K562 (cell line): ENCODE results near the gene PPP4R3A. TPM values are rescaled to one million over a fixed set of nuclear protein-coding genes. Genes with fewer than 3 reads are reported as not detected.

Experiments used
- CBX3 ChIP-seq, 2 experiments: IDR thresholded peaks; 1 replicate in 1 of 2; 2 replicates in 1 of 2; pipeline ENCODE4 v1.6.1; 2012; ENCODE audit warnings: inconsistent platforms in 2 of 2, low read length in 2 of 2, borderline replicate concordance in 1 of 2, control low read depth in 1 of 2
- GTF2E2 ChIP-seq: fragments of 200-800 bp; sonication (Bioruptor generic); IDR thresholded peaks from 2 replicates; pipeline ENCODE4 v1.6.1; 2016; ENCODE audit warnings: missing genetic modification characterization, missing compliant biosample characterization
- HDAC1 ChIP-seq, 2 experiments: fragments of 450-650 bp; IDR thresholded peaks; 2 replicates each; pipeline ENCODE4 v1.6.1; 2016 to 2017; ENCODE audit warnings: inconsistent platforms in 1 of 2, mild to moderate bottlenecking in 1 of 2, moderate library complexity in 1 of 2
- MAX ChIP-seq: sonication (generic); formaldehyde crosslinking; IDR thresholded peaks from 2 replicates; pipeline ENCODE4 v1.9.0; 2022; ENCODE audit warnings: mild to moderate bottlenecking, missing genetic modification reagents
- MECOM ChIP-seq: fragments of 250-450 bp; sonication (Bioruptor Pico); IDR thresholded peaks from 2 replicates; pipeline ENCODE4 v1.8.0; 2022; ENCODE audit warnings: inconsistent platforms
- SPI1 ChIP-seq: IDR thresholded peaks from 2 replicates; pipeline ENCODE4 v1.6.1; 2011; ENCODE audit warnings: low read depth, low read length, control low read depth, borderline replicate concordance
- XRCC4 ChIP-seq: IDR thresholded peaks from one replicate; pipeline ENCODE4 v1.6.1; 2011; ENCODE audit not compliant: insufficient read depth, insufficient read length; ENCODE audit errors: extremely low read depth
- ZNF217 ChIP-seq: sonication (generic); formaldehyde crosslinking; IDR thresholded peaks from 2 replicates; pipeline ENCODE4 v1.8.0; 2022; ENCODE audit warnings: mild to moderate bottlenecking, missing genetic modification reagents
- polyA plus RNA-seq, 8 experiments: library from polyadenylated mRNA; depleted of rRNA in 4 of 8; stranded (reverse) in 5 of 8; unstranded in 3 of 8; fragments of >200 nt; fragmentation: Nextera tagmentation in 2 of 8; fragmentation: Illumina TruSeq in 1 of 8; extraction: Ambion mirVana in 2 of 8; extraction: Trizol in 1 of 8; gene quantifications; 2 replicates each; pipeline versions ENCODE4 v1.2.1 to v1.2.3, GENCODE V29; 2011 to 2014; ENCODE audit warnings: inconsistent platforms in 1 of 8, missing spikeins in 1 of 8
- total RNA-seq, 7 experiments: library from RNA; depleted of rRNA in 6 of 7; stranded (reverse); fragments of >200 nt in 6 of 7; fragmentation: Illumina TruSeq in 2 of 7; extraction: Trizol in 2 of 7; gene quantifications; 2 replicates each; pipeline versions ENCODE4 v1.2.1 to v1.2.3, GENCODE V29; 2011 to 2021; ENCODE audit warnings: low replicate concordance in 1 of 7
- TF ChIP-seq, protein P1 (sequence below): fragments of 450-650 bp; IDR thresholded peaks from 2 replicates; pipeline ENCODE4 v1.6.1; 2017; ENCODE audit warnings: antibody characterized with exemption, mild to moderate bottlenecking
- TF ChIP-seq, protein P2 (sequence below): fragments of 450-650 bp; IDR thresholded peaks from 2 replicates; pipeline ENCODE4 v1.6.1; 2016; ENCODE audit warnings: mild to moderate bottlenecking, moderate library complexity

PPP4R3A gene
- total and polyA plus RNA-seq, 9 of the 15 experiments (the other 6 are each of a cell fraction or from before 2014, with no cell fraction given), result 9.5 to 54.9 (median 44.9) TPM

- TF ChIP-seq, protein P1, sequence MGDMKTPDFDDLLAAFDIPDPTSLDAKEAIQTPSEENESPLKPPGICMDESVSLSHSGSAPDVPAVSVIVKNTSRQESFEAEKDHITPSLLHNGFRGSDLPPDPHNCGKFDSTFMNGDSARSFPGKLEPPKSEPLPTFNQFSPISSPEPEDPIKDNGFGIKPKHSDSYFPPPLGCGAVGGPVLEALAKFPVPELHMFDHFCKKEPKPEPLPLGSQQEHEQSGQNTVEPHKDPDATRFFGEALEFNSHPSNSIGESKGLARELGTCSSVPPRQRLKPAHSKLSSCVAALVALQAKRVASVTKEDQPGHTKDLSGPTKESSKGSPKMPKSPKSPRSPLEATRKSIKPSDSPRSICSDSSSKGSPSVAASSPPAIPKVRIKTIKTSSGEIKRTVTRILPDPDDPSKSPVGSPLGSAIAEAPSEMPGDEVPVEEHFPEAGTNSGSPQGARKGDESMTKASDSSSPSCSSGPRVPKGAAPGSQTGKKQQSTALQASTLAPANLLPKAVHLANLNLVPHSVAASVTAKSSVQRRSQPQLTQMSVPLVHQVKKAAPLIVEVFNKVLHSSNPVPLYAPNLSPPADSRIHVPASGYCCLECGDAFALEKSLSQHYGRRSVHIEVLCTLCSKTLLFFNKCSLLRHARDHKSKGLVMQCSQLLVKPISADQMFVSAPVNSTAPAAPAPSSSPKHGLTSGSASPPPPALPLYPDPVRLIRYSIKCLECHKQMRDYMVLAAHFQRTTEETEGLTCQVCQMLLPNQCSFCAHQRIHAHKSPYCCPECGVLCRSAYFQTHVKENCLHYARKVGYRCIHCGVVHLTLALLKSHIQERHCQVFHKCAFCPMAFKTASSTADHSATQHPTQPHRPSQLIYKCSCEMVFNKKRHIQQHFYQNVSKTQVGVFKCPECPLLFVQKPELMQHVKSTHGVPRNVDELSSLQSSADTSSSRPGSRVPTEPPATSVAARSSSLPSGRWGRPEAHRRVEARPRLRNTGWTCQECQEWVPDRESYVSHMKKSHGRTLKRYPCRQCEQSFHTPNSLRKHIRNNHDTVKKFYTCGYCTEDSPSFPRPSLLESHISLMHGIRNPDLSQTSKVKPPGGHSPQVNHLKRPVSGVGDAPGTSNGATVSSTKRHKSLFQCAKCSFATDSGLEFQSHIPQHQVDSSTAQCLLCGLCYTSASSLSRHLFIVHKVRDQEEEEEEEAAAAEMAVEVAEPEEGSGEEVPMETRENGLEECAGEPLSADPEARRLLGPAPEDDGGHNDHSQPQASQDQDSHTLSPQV, result peak; percentile 11
- TF ChIP-seq CBX3 (IDR thresholded peaks at IDR 0.05; ENCODE audit: borderline replicate concordance in 1 of 2, low read length in 2 of 2) (peak in 1 of 2 experiments; percentile 39; a peak in 1 of 3 replicates), ZNF217 (CRISPR knock-in tag) (0 out of 2 replicates have a peak, but pooled peaks have one; percentile 1), HDAC1 (IDR thresholded peaks at IDR 0.05) (0 out of 4 replicates have a peak, but pooled peaks of 1 of the 2 experiments have one; percentile 2), SPI1 (no peak), MAX (peak; percentile 0; the same call in 1 of the 2 replicates), GTF2E2 (tag) (no peak), MECOM (0 out of 2 replicates have a peak, but pooled peaks have one; percentile 35), XRCC4 (no peak)
- TF ChIP-seq, protein P2, sequence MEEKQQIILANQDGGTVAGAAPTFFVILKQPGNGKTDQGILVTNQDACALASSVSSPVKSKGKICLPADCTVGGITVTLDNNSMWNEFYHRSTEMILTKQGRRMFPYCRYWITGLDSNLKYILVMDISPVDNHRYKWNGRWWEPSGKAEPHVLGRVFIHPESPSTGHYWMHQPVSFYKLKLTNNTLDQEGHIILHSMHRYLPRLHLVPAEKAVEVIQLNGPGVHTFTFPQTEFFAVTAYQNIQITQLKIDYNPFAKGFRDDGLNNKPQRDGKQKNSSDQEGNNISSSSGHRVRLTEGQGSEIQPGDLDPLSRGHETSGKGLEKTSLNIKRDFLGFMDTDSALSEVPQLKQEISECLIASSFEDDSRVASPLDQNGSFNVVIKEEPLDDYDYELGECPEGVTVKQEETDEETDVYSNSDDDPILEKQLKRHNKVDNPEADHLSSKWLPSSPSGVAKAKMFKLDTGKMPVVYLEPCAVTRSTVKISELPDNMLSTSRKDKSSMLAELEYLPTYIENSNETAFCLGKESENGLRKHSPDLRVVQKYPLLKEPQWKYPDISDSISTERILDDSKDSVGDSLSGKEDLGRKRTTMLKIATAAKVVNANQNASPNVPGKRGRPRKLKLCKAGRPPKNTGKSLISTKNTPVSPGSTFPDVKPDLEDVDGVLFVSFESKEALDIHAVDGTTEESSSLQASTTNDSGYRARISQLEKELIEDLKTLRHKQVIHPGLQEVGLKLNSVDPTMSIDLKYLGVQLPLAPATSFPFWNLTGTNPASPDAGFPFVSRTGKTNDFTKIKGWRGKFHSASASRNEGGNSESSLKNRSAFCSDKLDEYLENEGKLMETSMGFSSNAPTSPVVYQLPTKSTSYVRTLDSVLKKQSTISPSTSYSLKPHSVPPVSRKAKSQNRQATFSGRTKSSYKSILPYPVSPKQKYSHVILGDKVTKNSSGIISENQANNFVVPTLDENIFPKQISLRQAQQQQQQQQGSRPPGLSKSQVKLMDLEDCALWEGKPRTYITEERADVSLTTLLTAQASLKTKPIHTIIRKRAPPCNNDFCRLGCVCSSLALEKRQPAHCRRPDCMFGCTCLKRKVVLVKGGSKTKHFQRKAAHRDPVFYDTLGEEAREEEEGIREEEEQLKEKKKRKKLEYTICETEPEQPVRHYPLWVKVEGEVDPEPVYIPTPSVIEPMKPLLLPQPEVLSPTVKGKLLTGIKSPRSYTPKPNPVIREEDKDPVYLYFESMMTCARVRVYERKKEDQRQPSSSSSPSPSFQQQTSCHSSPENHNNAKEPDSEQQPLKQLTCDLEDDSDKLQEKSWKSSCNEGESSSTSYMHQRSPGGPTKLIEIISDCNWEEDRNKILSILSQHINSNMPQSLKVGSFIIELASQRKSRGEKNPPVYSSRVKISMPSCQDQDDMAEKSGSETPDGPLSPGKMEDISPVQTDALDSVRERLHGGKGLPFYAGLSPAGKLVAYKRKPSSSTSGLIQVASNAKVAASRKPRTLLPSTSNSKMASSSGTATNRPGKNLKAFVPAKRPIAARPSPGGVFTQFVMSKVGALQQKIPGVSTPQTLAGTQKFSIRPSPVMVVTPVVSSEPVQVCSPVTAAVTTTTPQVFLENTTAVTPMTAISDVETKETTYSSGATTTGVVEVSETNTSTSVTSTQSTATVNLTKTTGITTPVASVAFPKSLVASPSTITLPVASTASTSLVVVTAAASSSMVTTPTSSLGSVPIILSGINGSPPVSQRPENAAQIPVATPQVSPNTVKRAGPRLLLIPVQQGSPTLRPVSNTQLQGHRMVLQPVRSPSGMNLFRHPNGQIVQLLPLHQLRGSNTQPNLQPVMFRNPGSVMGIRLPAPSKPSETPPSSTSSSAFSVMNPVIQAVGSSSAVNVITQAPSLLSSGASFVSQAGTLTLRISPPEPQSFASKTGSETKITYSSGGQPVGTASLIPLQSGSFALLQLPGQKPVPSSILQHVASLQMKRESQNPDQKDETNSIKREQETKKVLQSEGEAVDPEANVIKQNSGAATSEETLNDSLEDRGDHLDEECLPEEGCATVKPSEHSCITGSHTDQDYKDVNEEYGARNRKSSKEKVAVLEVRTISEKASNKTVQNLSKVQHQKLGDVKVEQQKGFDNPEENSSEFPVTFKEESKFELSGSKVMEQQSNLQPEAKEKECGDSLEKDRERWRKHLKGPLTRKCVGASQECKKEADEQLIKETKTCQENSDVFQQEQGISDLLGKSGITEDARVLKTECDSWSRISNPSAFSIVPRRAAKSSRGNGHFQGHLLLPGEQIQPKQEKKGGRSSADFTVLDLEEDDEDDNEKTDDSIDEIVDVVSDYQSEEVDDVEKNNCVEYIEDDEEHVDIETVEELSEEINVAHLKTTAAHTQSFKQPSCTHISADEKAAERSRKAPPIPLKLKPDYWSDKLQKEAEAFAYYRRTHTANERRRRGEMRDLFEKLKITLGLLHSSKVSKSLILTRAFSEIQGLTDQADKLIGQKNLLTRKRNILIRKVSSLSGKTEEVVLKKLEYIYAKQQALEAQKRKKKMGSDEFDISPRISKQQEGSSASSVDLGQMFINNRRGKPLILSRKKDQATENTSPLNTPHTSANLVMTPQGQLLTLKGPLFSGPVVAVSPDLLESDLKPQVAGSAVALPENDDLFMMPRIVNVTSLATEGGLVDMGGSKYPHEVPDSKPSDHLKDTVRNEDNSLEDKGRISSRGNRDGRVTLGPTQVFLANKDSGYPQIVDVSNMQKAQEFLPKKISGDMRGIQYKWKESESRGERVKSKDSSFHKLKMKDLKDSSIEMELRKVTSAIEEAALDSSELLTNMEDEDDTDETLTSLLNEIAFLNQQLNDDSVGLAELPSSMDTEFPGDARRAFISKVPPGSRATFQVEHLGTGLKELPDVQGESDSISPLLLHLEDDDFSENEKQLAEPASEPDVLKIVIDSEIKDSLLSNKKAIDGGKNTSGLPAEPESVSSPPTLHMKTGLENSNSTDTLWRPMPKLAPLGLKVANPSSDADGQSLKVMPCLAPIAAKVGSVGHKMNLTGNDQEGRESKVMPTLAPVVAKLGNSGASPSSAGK, result peak; percentile 89
Measured at GRCh38 chr14:91418387-91419043, 91.6 kb downstream of the PPP4R3A start (continued).
